ENCODE results near the gene PCGF3.

The PCGF3 gene

GRCh38 chr4:718460-718859, 12.8 kb downstream of the PCGF3 start:
- TF ChIP-seq SIN3A (IDR thresholded peaks at IDR 0.05; ENCODE audit: borderline replicate concordance, insufficient read depth, low read length) (no peak), TAF1 (IDR thresholded peaks at IDR 0.05; ENCODE audit: borderline replicate concordance, insufficient read depth, low read length) (no peak), FOXP2 (optimal IDR thresholded peaks at IDR 0.05; ENCODE audit: borderline replicate concordance, extremely low read depth, extremely low read length, insufficient read depth) (no peak), REST (IDR thresholded peaks at IDR 0.05; ENCODE audit: insufficient read depth in 1 of 2, low read depth in 2 of 2, low read length in 2 of 2) (no peak), POLR2AphosphoS5 (IDR thresholded peaks at IDR 0.05; ENCODE audit: low read depth, low read length) (no peak)

- TF ChIP-seq REST (IDR thresholded peaks at IDR 0.05; ENCODE audit: insufficient read depth in 1 of 2, low read depth in 2 of 2, low read length in 2 of 2) (no peak), POLR2AphosphoS5 (IDR thresholded peaks at IDR 0.05; ENCODE audit: low read depth, low read length) (no peak), TAF1 (IDR thresholded peaks at IDR 0.05; ENCODE audit: borderline replicate concordance, insufficient read depth, low read length) (no peak), SIN3A (IDR thresholded peaks at IDR 0.05; ENCODE audit: borderline replicate concordance, insufficient read depth, low read length) (no peak), FOXP2 (optimal IDR thresholded peaks at IDR 0.05; ENCODE audit: borderline replicate concordance, extremely low read depth, extremely low read length, insufficient read depth) (no peak)
Observed at GRCh38 chr4:720111-720860, 14.7 kb downstream of the PCGF3 start.

GRCh38 chr4:721261-722168, 15.9 kb downstream of the PCGF3 start:
- TF ChIP-seq TAF1 (IDR thresholded peaks at IDR 0.05; ENCODE audit: borderline replicate concordance, insufficient read depth, low read length) (no peak), REST (IDR thresholded peaks at IDR 0.05; ENCODE audit: insufficient read depth in 1 of 2, low read depth in 2 of 2, low read length in 2 of 2) (no peak), SIN3A (IDR thresholded peaks at IDR 0.05; ENCODE audit: borderline replicate concordance, insufficient read depth, low read length) (no peak), FOXP2 (optimal IDR thresholded peaks at IDR 0.05; ENCODE audit: borderline replicate concordance, extremely low read depth, extremely low read length, insufficient read depth) (no peak), POLR2AphosphoS5 (IDR thresholded peaks at IDR 0.05; ENCODE audit: low read depth, low read length) (no peak)

- TF ChIP-seq REST (IDR thresholded peaks at IDR 0.05; ENCODE audit: insufficient read depth in 1 of 2, low read depth in 2 of 2, low read length in 2 of 2) = no peak
- no peak for TF ChIP-seq FOXP2 (optimal IDR thresholded peaks at IDR 0.05; ENCODE audit: borderline replicate concordance, extremely low read depth, extremely low read length, insufficient read depth)
- TF ChIP-seq POLR2AphosphoS5 (IDR thresholded peaks at IDR 0.05; ENCODE audit: low read depth, low read length) = no peak
- TF ChIP-seq SIN3A (IDR thresholded peaks at IDR 0.05; ENCODE audit: borderline replicate concordance, insufficient read depth, low read length) = no peak
- no peak for TF ChIP-seq TAF1 (IDR thresholded peaks at IDR 0.05; ENCODE audit: borderline replicate concordance, insufficient read depth, low read length)
Observed at GRCh38 chr4:722169-722725, 16.6 kb downstream of the PCGF3 start.
